A549 (cell line): ENCODE data around the gene KCNQ1. TPM values are rescaled to one million over a fixed set of nuclear protein-coding genes. Genes with fewer than 3 reads are reported as not detected.

Source experiments
- ATAC-seq, 2 experiments: fragments of 200-7000 bp in 1 of 2; fragments of >200 bp in 1 of 2; cut with Nextera tagmentation in 1 of 2; cut with Tn5 transposase in 1 of 2; 3 replicates each; pipeline versions ENCODE4 v1.8.0 to v1.9.1; 2018 to 2020; ENCODE audit warnings: mild to moderate bottlenecking in 1 of 2, moderate library complexity in 1 of 2
- CTCF ChIA-PET: fragments of 300-600 bp; sonication (Branson Sonifier 250); formaldehyde crosslinking; extraction: SDS; loops from one replicate; lab custom pipeline; 2021; ENCODE audit warnings: antibody characterized with exemption, inconsistent platforms; lab: Yijun Ruan, JAX
- POLR2A ChIA-PET: fragments of 350-600 bp; formaldehyde crosslinking; extraction: SDS; loops from one replicate; lab custom pipeline; 2021; ENCODE audit warnings: antibody characterized with exemption, inconsistent platforms; lab: Yijun Ruan, JAX
- DNase-seq, 2 experiments: peaks; one replicate each; pipeline versions ENCODE4 v3.0.0 to v3.0.0-alpha.2; 2011 to 2016; ENCODE audit warnings: low read depth in 1 of 2, low spot score in 1 of 2
- FAIRE-seq: peaks from 2 replicates; lab custom pipeline; 2011; peaks lifted over from hg19 to GRCh38; lab: Jason Lieb, UNC
- H3K27ac ChIP-seq, 2 experiments: fragments of >200 bp; sonication (Bioruptor Twin); formaldehyde crosslinking; 3 replicates each; pipeline ENCODE4 v1.5.1; 2016 to 2017
- H3K4me1 ChIP-seq: fragments of >200 bp; sonication (Bioruptor Twin); formaldehyde crosslinking; 3 replicates; pipeline ENCODE4 v1.6.1; 2016
- H3K4me2 ChIP-seq: fragments of >200 bp; sonication (Bioruptor Twin); formaldehyde crosslinking; 3 replicates; pipeline ENCODE4 v1.6.1; 2016
- H3K4me3 ChIP-seq: fragments of >200 bp; sonication (Bioruptor Twin); formaldehyde crosslinking; 3 replicates; pipeline ENCODE4 v1.5.1; 2016
- H3K9me3 ChIP-seq: fragments of >200 bp; sonication (Bioruptor Twin); formaldehyde crosslinking; 3 replicates; pipeline ENCODE4 v1.6.1; 2016
- BHLHE40 ChIP-seq: IDR thresholded peaks from 2 replicates; pipeline ENCODE4 v1.6.1; 2012; ENCODE audit warnings: low read depth, low read length, inconsistent platforms
- CBX2 ChIP-seq: fragments of 200-600 bp; sonication (generic); IDR thresholded peaks from 2 replicates; pipeline ENCODE4 v1.6.1; 2016; ENCODE audit warnings: low read depth, mild to moderate bottlenecking, borderline replicate concordance
- CEBPB ChIP-seq, 2 experiments: fragments of >200 bp in 1 of 2; sonication (Bioruptor Twin) in 1 of 2; formaldehyde crosslinking in 1 of 2; IDR thresholded peaks; 2 replicates each; pipeline ENCODE4 v1.6.1; 2012 to 2016
- CHD2 ChIP-seq: fragments of 150-350 bp; IDR thresholded peaks from 2 replicates; pipeline ENCODE4 v1.6.1; 2014; ENCODE audit warnings: low read length; ENCODE audit not compliant: partially characterized antibody
- FOSB ChIP-seq: fragments of 250-450 bp; sonication (Bioruptor Pico); IDR thresholded peaks from 2 replicates; pipeline ENCODE4 v1.5.0; 2020; ENCODE audit warnings: mild to moderate bottlenecking, moderate library complexity
- FOSL2 ChIP-seq, 2 experiments: fragments of 450-650 bp in 1 of 2; fragments of >200 bp in 1 of 2; sonication (Bioruptor Twin) in 1 of 2; formaldehyde crosslinking; IDR thresholded peaks; 2 replicates each; pipeline versions ENCODE4 v1.5.0 to v1.6.1; 2016 to 2020; ENCODE audit warnings: mild to moderate bottlenecking in 1 of 2, moderate library complexity in 1 of 2
- FOXS1 ChIP-seq: fragments of 250-450 bp; sonication (Bioruptor Pico); IDR thresholded peaks from 2 replicates; pipeline ENCODE4 v1.5.0; 2020; ENCODE audit warnings: mild to moderate bottlenecking, moderate library complexity
- HOXA7 ChIP-seq: fragments of 250-450 bp; sonication (Bioruptor Pico); IDR thresholded peaks from 2 replicates; pipeline ENCODE4 v1.5.0; 2020; ENCODE audit warnings: mild to moderate bottlenecking, moderate library complexity
- HOXB5 ChIP-seq: fragments of 250-450 bp; sonication (Bioruptor Pico); IDR thresholded peaks from 2 replicates; pipeline ENCODE4 v1.5.0; 2020; ENCODE audit warnings: mild to moderate bottlenecking, moderate library complexity
- JUN ChIP-seq, 2 experiments: fragments of >200 bp; sonication (Bioruptor Twin); formaldehyde crosslinking; IDR thresholded peaks; 2 replicates in 1 of 2; 3 replicates in 1 of 2; pipeline ENCODE4 v1.6.1; 2016 to 2017
- KDM1A ChIP-seq: fragments of 200-600 bp; sonication (generic); IDR thresholded peaks from 2 replicates; pipeline ENCODE4 v1.6.1; 2016; ENCODE audit warnings: low read depth, mild to moderate bottlenecking
- MYC ChIP-seq: IDR thresholded peaks from 2 replicates; pipeline ENCODE4 v1.6.1; 2012; ENCODE audit warnings: mild to moderate bottlenecking, inconsistent platforms, low read length, improper control_type of control experiment, borderline replicate concordance
- NFE2L2 ChIP-seq: fragments of 150-350 bp; conservative IDR thresholded peaks from 2 replicates; pipeline ENCODE4 v1.6.1; 2014; ENCODE audit warnings: low read length
- PHF8 ChIP-seq: fragments of 200-600 bp; sonication (generic); IDR thresholded peaks from 2 replicates; pipeline ENCODE4 v1.6.1; 2016; ENCODE audit warnings: low read depth, mild to moderate bottlenecking, antibody characterized with exemption, moderate library complexity, borderline replicate concordance
- POLR2AphosphoS2 ChIP-seq: conservative IDR thresholded peaks from 2 replicates; pipeline ENCODE4 v1.6.1; 2012; ENCODE audit warnings: low read length, improper control_type of control experiment, inconsistent platforms
- RNF2 ChIP-seq: fragments of 200-600 bp; sonication (generic); IDR thresholded peaks from 2 replicates; pipeline ENCODE4 v1.6.1; 2016; ENCODE audit warnings: low read depth, mild to moderate bottlenecking, antibody characterized with exemption, moderate library complexity, borderline replicate concordance
- SMC3 ChIP-seq: fragments of >200 bp; sonication (Bioruptor Twin); formaldehyde crosslinking; IDR thresholded peaks from 3 replicates; pipeline ENCODE4 v1.6.1; 2018; ENCODE audit warnings: inconsistent platforms
- ZC3H11A ChIP-seq: fragments of 450-650 bp; IDR thresholded peaks from 2 replicates; pipeline ENCODE4 v1.6.1; 2014; ENCODE audit warnings: antibody characterized with exemption, mild to moderate bottlenecking
- ZFP36 ChIP-seq: fragments of 450-650 bp; IDR thresholded peaks from 2 replicates; pipeline ENCODE4 v1.6.1; 2014; ENCODE audit warnings: borderline replicate concordance; ENCODE audit not compliant: partially characterized antibody
- ZSCAN20 ChIP-seq: fragments of 250-450 bp; sonication (Bioruptor Pico); IDR thresholded peaks from 2 replicates; pipeline ENCODE4 v1.8.0; 2022; ENCODE audit warnings: mild to moderate bottlenecking, moderate library complexity
- WGBS: methylation state at CpG from one replicate; pipeline ENCODE4 v1.1.6; 2017; ENCODE audit errors: missing lambda C conversion rate; 5-methylcytosine and 5-hydroxymethylcytosine counted together
- polyA plus RNA-seq, 4 experiments: library from polyadenylated mRNA; depleted of rRNA in 3 of 4; stranded (reverse); fragments of >200 nt; fragmentation: RNase III in 1 of 4; extraction: RNeasy Plus Mini Kit Qiagen cat#74134 plus additional on column Dnase treatment in 1 of 4; gene quantifications; 2 replicates in 3 of 4; 3 replicates in 1 of 4; pipeline ENCODE4 v1.2.3, GENCODE V29; 2011 to 2017
- TF ChIP-seq, protein P1 (sequence below): fragments of 150-350 bp; IDR thresholded peaks from 2 replicates; pipeline ENCODE4 v1.6.1; 2014; ENCODE audit warnings: low read depth, mild to moderate bottlenecking, low read length
- TF ChIP-seq, protein P2 (sequence below): fragments of 250-450 bp; sonication (Bioruptor Pico); IDR thresholded peaks from 2 replicates; pipeline ENCODE4 v1.5.0; 2020; ENCODE audit warnings: low read depth, mild to moderate bottlenecking, moderate library complexity
- TF ChIP-seq, protein P3 (sequence below): fragments of 200-600 bp; sonication (generic); IDR thresholded peaks from 2 replicates; pipeline ENCODE4 v1.6.1; 2016; ENCODE audit warnings: antibody characterized with exemption, mild to moderate bottlenecking, moderate library complexity

KCNQ1 gene
- polyA plus RNA-seq, 2 of the 4 experiments (the other 2 are of a cell fraction): 0.14 to 0.17 TPM

DNA sequence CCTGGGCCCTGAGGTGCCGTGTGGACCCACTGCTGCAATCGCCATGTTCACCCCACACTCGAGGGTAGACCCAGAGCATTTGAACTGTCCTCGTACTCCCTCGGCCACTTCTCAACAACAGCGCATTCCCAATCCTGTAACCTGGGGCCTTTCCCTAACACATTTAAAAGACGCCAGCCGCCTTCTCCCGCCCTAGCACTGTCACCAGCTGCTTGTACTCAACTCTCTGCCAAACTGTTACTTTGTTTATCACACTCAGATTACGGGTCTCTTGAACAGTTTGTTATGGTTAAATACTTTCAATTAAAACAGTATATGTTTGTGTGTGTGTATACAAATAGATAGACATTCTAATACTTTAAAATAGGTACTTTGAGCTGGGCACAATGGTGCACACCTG is 420.1 kb downstream of the KCNQ1 start:
- WGBS: 72% methylated on average over 10 of the region's 10 CpGs
- no peak overlapping the region for H3K4me2 ChIP-seq
- no peak for FAIRE-seq
- CTCF ChIA-PET: interaction anchor here (1.1 to 2.5 kb wide), 2 partner anchors 13 to 332 kb away, joined by 3 to 8 read pairs; no protein-coding TSS in a partner anchor
- H3K27ac ChIP-seq: no peak overlapping the region
- TF ChIP-seq ZC3H11A (no peak), NFE2L2 (no peak), PHF8 (no peak), CHD2 (no peak), POLR2AphosphoS2 (no peak), RNF2 (no peak), CBX2 (no peak), KDM1A (no peak), MYC (no peak), FOXS1 (CRISPR knock-in tag) (no peak), SMC3 (no peak), JUN (IDR thresholded peaks at IDR 0.05) (no peak), BHLHE40 (no peak), FOSB (CRISPR knock-in tag) (no peak), CEBPB (IDR thresholded peaks at IDR 0.05) (no peak), ZSCAN20 (CRISPR knock-in tag) (no peak), FOSL2 (IDR thresholded peaks at IDR 0.05) (no peak), FOSL2 (CRISPR knock-in tag; IDR thresholded peaks at IDR 0.05) (no peak)
- TF ChIP-seq, protein P1, sequence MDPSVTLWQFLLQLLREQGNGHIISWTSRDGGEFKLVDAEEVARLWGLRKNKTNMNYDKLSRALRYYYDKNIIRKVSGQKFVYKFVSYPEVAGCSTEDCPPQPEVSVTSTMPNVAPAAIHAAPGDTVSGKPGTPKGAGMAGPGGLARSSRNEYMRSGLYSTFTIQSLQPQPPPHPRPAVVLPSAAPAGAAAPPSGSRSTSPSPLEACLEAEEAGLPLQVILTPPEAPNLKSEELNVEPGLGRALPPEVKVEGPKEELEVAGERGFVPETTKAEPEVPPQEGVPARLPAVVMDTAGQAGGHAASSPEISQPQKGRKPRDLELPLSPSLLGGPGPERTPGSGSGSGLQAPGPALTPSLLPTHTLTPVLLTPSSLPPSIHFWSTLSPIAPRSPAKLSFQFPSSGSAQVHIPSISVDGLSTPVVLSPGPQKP: no peak
- TF ChIP-seq, protein P2, sequence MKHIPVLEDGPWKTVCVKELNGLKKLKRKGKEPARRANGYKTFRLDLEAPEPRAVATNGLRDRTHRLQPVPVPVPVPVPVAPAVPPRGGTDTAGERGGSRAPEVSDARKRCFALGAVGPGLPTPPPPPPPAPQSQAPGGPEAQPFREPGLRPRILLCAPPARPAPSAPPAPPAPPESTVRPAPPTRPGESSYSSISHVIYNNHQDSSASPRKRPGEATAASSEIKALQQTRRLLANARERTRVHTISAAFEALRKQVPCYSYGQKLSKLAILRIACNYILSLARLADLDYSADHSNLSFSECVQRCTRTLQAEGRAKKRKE: no peak
- H3K9me3 ChIP-seq: no peaks in the 10 kb centered on the region
- H3K4me1 ChIP-seq: peaks cover 9% of the 10 kb centered on the region
- POLR2A ChIA-PET: no interaction called here
- DNase-seq: no peak
- no peak for ATAC-seq
- no peak overlapping the region for H3K4me3 ChIP-seq

DNA sequence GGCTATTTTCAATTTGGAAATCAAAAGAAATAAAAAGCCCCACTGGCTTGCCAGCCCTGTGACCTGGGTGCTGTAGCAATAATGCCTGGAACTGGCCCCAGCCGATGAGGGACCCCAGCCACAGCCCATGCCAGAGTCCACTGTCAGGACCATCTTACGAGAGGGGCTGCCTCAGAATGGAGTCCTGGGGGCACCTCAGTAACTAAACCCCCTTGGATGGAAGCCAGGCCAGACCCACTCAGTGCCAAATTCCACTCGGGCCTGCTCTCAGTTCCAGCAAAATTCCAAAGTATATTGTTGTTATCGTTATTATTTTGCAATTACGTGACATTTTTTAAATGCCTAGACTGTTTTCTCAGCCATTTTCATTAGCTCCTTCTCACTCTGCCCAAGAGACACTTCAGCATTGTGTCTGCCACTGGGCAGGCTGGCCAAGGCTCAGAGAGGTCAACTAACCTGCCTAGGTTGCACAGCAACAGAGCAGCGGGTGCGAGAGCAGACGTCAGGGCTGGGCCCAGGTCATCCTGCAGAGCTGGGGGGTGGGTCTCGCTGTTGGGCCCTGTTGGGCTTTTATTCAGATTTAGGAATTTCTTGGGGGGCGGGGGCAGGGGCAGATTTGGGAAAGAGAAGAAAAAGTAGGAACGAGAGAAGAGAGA is 421.2 kb downstream of the KCNQ1 start:
- H3K4me3 ChIP-seq: no peak overlapping the region
- POLR2A ChIA-PET: no interaction called here
- TF ChIP-seq HOXA7 (no peak), ZFP36 (peak; percentile 31), JUN (IDR thresholded peaks at IDR 0.05) (no peak), NFE2L2 (no peak)
- 82% methylated on average over 7 of the region's 11 CpGs for WGBS
- DNase-seq: no peak
- H3K27ac ChIP-seq: no peak overlapping the region
- CTCF ChIA-PET: interaction anchor here (0.6 to 2.5 kb wide), 4 partner anchors 73 to 530 kb away, joined by 3 to 8 read pairs (median 6); no protein-coding TSS in a partner anchor
- FAIRE-seq: no peak
- no peaks in the 10 kb centered on the region for H3K9me3 ChIP-seq
- no peak for ATAC-seq
- no peak overlapping the region for H3K4me2 ChIP-seq
- H3K4me1 ChIP-seq: peaks cover under 1% of the 10 kb centered on the region; the same call in 2 of the 3 replicates

DNA sequence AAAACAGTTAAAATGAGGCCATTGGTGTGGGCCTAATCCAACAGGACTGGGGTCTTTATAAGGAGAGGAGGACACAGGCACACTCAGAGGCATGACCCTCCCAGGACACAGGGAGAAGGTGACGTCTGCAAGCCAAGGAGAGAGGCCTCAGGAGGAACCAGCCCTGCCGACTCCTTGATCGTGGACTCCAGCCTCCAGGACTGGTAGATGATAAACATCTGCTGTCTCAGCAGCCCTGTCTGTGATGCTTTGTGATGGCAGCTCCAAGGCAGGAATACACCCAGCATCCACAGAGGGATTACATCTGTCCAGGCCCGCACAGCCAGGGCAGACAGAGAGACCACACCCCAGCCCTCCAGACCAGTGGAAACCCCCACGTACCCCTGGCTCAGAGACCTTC is 422.3 kb downstream of the KCNQ1 start:
- DNase-seq (no peak), ATAC-seq (no peak), FAIRE-seq (no peak)
- no peak overlapping the region for H3K27ac ChIP-seq
- 73% methylated on average over 5 of the region's 5 CpGs for WGBS
- no peak overlapping the region for H3K4me2 ChIP-seq
- no peak for TF ChIP-seq HOXB5 (CRISPR knock-in tag)
- TF ChIP-seq, protein P3, sequence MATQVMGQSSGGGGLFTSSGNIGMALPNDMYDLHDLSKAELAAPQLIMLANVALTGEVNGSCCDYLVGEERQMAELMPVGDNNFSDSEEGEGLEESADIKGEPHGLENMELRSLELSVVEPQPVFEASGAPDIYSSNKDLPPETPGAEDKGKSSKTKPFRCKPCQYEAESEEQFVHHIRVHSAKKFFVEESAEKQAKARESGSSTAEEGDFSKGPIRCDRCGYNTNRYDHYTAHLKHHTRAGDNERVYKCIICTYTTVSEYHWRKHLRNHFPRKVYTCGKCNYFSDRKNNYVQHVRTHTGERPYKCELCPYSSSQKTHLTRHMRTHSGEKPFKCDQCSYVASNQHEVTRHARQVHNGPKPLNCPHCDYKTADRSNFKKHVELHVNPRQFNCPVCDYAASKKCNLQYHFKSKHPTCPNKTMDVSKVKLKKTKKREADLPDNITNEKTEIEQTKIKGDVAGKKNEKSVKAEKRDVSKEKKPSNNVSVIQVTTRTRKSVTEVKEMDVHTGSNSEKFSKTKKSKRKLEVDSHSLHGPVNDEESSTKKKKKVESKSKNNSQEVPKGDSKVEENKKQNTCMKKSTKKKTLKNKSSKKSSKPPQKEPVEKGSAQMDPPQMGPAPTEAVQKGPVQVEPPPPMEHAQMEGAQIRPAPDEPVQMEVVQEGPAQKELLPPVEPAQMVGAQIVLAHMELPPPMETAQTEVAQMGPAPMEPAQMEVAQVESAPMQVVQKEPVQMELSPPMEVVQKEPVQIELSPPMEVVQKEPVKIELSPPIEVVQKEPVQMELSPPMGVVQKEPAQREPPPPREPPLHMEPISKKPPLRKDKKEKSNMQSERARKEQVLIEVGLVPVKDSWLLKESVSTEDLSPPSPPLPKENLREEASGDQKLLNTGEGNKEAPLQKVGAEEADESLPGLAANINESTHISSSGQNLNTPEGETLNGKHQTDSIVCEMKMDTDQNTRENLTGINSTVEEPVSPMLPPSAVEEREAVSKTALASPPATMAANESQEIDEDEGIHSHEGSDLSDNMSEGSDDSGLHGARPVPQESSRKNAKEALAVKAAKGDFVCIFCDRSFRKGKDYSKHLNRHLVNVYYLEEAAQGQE: no peak
- no peaks in the 10 kb centered on the region for H3K4me1 ChIP-seq
- CTCF ChIA-PET: interaction anchor here (1.2 kb wide), 1 partner anchor 334 kb away, joined by 8 read pairs; no protein-coding TSS in a partner anchor
- H3K4me3 ChIP-seq: no peak overlapping the region
- H3K9me3 ChIP-seq: no peaks in the 10 kb centered on the region
- POLR2A ChIA-PET: no interaction called here
